ENCODE results near the gene PSMG3. TPM values are rescaled to one million over a fixed set of nuclear protein-coding genes. Genes with fewer than 3 reads are reported as not detected.

The PSMG3 gene
- polyA plus RNA-seq, 3 donors = 33.3 to 37.6 (median 37.2) TPM

- no peak for DNase-seq (ENCODE audit: low read depth in 3 of 3, low spot score in 2 of 3)
These were observed 9.9 kb downstream of the PSMG3 start for GRCh38 chr7:1559626-1560590.

GRCh38 chr7:1558841-1559625 is 10.8 kb downstream of the PSMG3 start:
- no peak for DNase-seq (ENCODE audit: low read depth in 3 of 3, low spot score in 2 of 3)

GRCh38 chr7:1558181-1558811 is 11.5 kb downstream of the PSMG3 start:
- DNase-seq (ENCODE audit: low read depth in 3 of 3, low spot score in 2 of 3) = no peak

- no peak for DNase-seq (ENCODE audit: low read depth in 3 of 3, low spot score in 2 of 3)
These were observed 12.1 kb downstream of the PSMG3 start for GRCh38 chr7:1557771-1558170.

- DNase-seq (ENCODE audit: low read depth in 3 of 3, low spot score in 2 of 3) = no peak
These were observed 12.8 kb downstream of the PSMG3 start for GRCh38 chr7:1557006-1557405.

- DNase-seq (ENCODE audit: low read depth in 3 of 3, low spot score in 2 of 3) = no peak
These were observed 13.9 kb downstream of the PSMG3 start, which contains the start of gene TMEM184A for GRCh38 chr7:1555813-1556543. Gene TMEM184A (minus strand): TSS chr7:1556205. CDS start chr7:1555484, 721 bp downstream.

GRCh38 chr7:1555046-1555812 is 14.6 kb downstream of the PSMG3 start:
- no peak for DNase-seq (ENCODE audit: low read depth in 3 of 3, low spot score in 2 of 3)

- DNase-seq (ENCODE audit: low read depth in 3 of 3, low spot score in 2 of 3) = no peak
These were observed 15.3 kb downstream of the PSMG3 start for GRCh38 chr7:1554333-1555045.

- no peak for DNase-seq (ENCODE audit: low read depth in 3 of 3, low spot score in 2 of 3)
These were observed 16.2 kb downstream of the PSMG3 start for GRCh38 chr7:1553512-1554210.

- no peak for DNase-seq (ENCODE audit: low read depth in 3 of 3, low spot score in 2 of 3)
These were observed 17.6 kb downstream of the PSMG3 start for GRCh38 chr7:1552200-1552599.

- no peak for DNase-seq (ENCODE audit: low read depth in 3 of 3, low spot score in 2 of 3)
These were observed 19.0 kb downstream of the PSMG3 start for GRCh38 chr7:1550846-1551155.

- DNase-seq (ENCODE audit: low read depth in 3 of 3, low spot score in 2 of 3) = no peak
These were observed 19.6 kb downstream of the PSMG3 start for GRCh38 chr7:1550005-1550845.

- no peak for DNase-seq (ENCODE audit: low read depth in 3 of 3, low spot score in 2 of 3)
These were observed 20.4 kb downstream of the PSMG3 start for GRCh38 chr7:1549357-1550004.

GRCh38 chr7:1548944-1549343 is 20.9 kb downstream of the PSMG3 start:
- no peak for DNase-seq (ENCODE audit: low read depth in 3 of 3, low spot score in 2 of 3)

GRCh38 chr7:1548438-1548831 is 21.4 kb downstream of the PSMG3 start:
- DNase-seq (ENCODE audit: low read depth in 3 of 3, low spot score in 2 of 3) = no peak

- DNase-seq (ENCODE audit: low read depth in 3 of 3, low spot score in 2 of 3) = no peak
These were observed 21.9 kb downstream of the PSMG3 start for GRCh38 chr7:1547777-1548437.

Measured in right renal cortex interstitium (tissue), 3 donors.